HepG2 (cell line): ENCODE data around the gene AMZ2. TPM values are rescaled to one million over a fixed set of nuclear protein-coding genes. Genes with fewer than 3 reads are reported as not detected.
A peak's percentile ranks its signal among the peaks of the same experiment; 100 is the strongest.

Experiments used
- CEBPZ ChIP-seq: IDR thresholded peaks from 2 replicates; pipeline ENCODE4 v1.6.1; 2012; ENCODE audit warnings: low read length, improper control_type of control experiment
- DNMT3B ChIP-seq: conservative IDR thresholded peaks from 2 replicates; pipeline ENCODE4 v1.6.1; 2016; ENCODE audit warnings: missing biosample characterization, control low read depth
- E2F1 ChIP-seq: sonication (generic); formaldehyde crosslinking; IDR thresholded peaks from 2 replicates; pipeline ENCODE4 v1.5.0; 2020; ENCODE audit warnings: missing genetic modification reagents
- HHEX ChIP-seq: IDR thresholded peaks from 2 replicates; pipeline ENCODE4 v1.6.1; 2016; ENCODE audit warnings: control low read depth
- MIXL1 ChIP-seq: IDR thresholded peaks from 2 replicates; pipeline ENCODE4 v1.6.1; 2016
- TCF12 ChIP-seq, 2 experiments: fragments of 450-650 bp in 1 of 2; sonication (generic) in 1 of 2; formaldehyde crosslinking in 1 of 2; IDR thresholded peaks; 2 replicates each; pipeline versions ENCODE4 v1.6.1 to v1.8.0; 2017 to 2022; ENCODE audit warnings: antibody characterized with exemption in 1 of 2, mild to moderate bottlenecking in 1 of 2, missing genetic modification reagents in 1 of 2, moderate library complexity in 1 of 2
- ZNF232 ChIP-seq: sonication (generic); formaldehyde crosslinking; IDR thresholded peaks from 2 replicates; pipeline ENCODE4 v1.4.0; 2020; ENCODE audit warnings: missing genetic modification reagents, borderline replicate concordance
- ZNF318 ChIP-seq: sonication (generic); formaldehyde crosslinking; IDR thresholded peaks from 2 replicates; pipeline ENCODE4 v1.4.0; 2020; ENCODE audit warnings: mild to moderate bottlenecking, missing genetic modification reagents
- ZNF503 ChIP-seq: sonication (generic); formaldehyde crosslinking; IDR thresholded peaks from 2 replicates; pipeline ENCODE4 v1.4.0; 2020; ENCODE audit warnings: missing genetic modification reagents
- ZNF660 ChIP-seq: sonication (generic); formaldehyde crosslinking; IDR thresholded peaks from 2 replicates; pipeline ENCODE4 v1.5.1; 2020; ENCODE audit warnings: mild to moderate bottlenecking, low read depth, missing genetic modification reagents, borderline replicate concordance
- ZNF704 ChIP-seq: sonication (generic); formaldehyde crosslinking; IDR thresholded peaks from 2 replicates; pipeline ENCODE4 v1.8.1; 2023; ENCODE audit warnings: mild to moderate bottlenecking, inconsistent platforms, moderate library complexity, missing genetic modification reagents, borderline replicate concordance
- ZSCAN9 ChIP-seq: IDR thresholded peaks from 2 replicates; pipeline ENCODE4 v1.6.1; 2016; ENCODE audit warnings: borderline replicate concordance
- polyA plus RNA-seq, 8 experiments: library from polyadenylated mRNA; depleted of rRNA in 3 of 8; stranded (reverse) in 7 of 8; unstranded in 1 of 8; fragments of >200 nt; fragmentation: Illumina TruSeq in 4 of 8; extraction: Trizol in 4 of 8; gene quantifications; 2 replicates each; pipeline versions ENCODE4 v1.2.1 to v1.2.3, GENCODE V29; 2011 to 2016; ENCODE audit warnings: low read depth in 4 of 8, missing spikeins in 1 of 8, mixed read lengths in 1 of 8; ENCODE audit not compliant: insufficient read depth in 1 of 8
- total RNA-seq, 5 experiments: library from RNA; depleted of rRNA; stranded (reverse); fragments of >200 nt; fragmentation: Illumina TruSeq; extraction: Trizol; gene quantifications; 2 replicates each; pipeline ENCODE4 v1.2.3, GENCODE V29; 2016; ENCODE audit warnings: low read depth in 1 of 5

Gene AMZ2
- total and polyA plus RNA-seq, 2 of the 13 experiments (the other 11 are each of a cell fraction or from before 2014, with no cell fraction given) = 86.9 to 90.2 TPM

GRCh38 chr17:68205251-68205807 lies 42.5 kb upstream of the AMZ2 start (continued):
- TF ChIP-seq ZNF318 (peak; percentile 83; the same call in 1 of the 2 replicates), ZSCAN9 (peak; percentile 65; the same call in 1 of the 2 replicates), MIXL1 (CRISPR knock-in tag) (peak; percentile 68), ZNF232 (peak; percentile 67; the same call in 1 of the 2 replicates), CEBPZ (no peak), HHEX (CRISPR knock-in tag) (no peak), DNMT3B (CRISPR knock-in tag) (no peak), E2F1 (CRISPR knock-in tag) (no peak), ZNF503 (CRISPR knock-in tag) (peak; percentile 48; the same call in 1 of the 2 replicates), ZNF660 (CRISPR knock-in tag) (no peak), TCF12 (IDR thresholded peaks at IDR 0.05) (no peak), TCF12 (CRISPR knock-in tag; IDR thresholded peaks at IDR 0.05) (no peak; the same call in 1 of the 2 replicates), ZNF704 (CRISPR knock-in tag) (0 out of 2 replicates have a peak, but pooled peaks have one; percentile 14)
